ENCODE data around the gene PHIP.
"Not testable (repeated sequence)": the region's sequence is repeated elsewhere in the genome, so short reads cannot be mapped to it uniquely, and the experiment has no call there.

- TF ChIP-seq, protein P1, sequence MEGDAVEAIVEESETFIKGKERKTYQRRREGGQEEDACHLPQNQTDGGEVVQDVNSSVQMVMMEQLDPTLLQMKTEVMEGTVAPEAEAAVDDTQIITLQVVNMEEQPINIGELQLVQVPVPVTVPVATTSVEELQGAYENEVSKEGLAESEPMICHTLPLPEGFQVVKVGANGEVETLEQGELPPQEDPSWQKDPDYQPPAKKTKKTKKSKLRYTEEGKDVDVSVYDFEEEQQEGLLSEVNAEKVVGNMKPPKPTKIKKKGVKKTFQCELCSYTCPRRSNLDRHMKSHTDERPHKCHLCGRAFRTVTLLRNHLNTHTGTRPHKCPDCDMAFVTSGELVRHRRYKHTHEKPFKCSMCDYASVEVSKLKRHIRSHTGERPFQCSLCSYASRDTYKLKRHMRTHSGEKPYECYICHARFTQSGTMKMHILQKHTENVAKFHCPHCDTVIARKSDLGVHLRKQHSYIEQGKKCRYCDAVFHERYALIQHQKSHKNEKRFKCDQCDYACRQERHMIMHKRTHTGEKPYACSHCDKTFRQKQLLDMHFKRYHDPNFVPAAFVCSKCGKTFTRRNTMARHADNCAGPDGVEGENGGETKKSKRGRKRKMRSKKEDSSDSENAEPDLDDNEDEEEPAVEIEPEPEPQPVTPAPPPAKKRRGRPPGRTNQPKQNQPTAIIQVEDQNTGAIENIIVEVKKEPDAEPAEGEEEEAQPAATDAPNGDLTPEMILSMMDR (IDR thresholded peaks at IDR 0.05): not testable (repeated sequence)
- not testable (repeated sequence) for TF ChIP-seq POLR2A (IDR thresholded peaks at IDR 0.05)
These were observed 188.2 kb downstream of the PHIP start for GRCh38 chr6:78889901-78890300.

All from body of pancreas (tissue), 4 donors.